GM06990 (cell line): ENCODE results near the gene MAP2K2.

Experiments
- DNase-seq: peaks from one replicate; pipeline ENCODE4 v3.0.0-alpha.2; 2011; ENCODE audit not compliant: insufficient read length; ENCODE audit errors: extremely low read depth
- H3K27me3 ChIP-seq: replicated peaks from 2 replicates; pipeline ENCODE4 v1.6.0; 2011; ENCODE audit warnings: low read length; ENCODE audit not compliant: control insufficient read depth, insufficient read depth
- H3K36me3 ChIP-seq: 2 replicates; pipeline ENCODE4 v1.5.1; 2011; ENCODE audit warnings: low read length; ENCODE audit not compliant: control insufficient read depth, insufficient read depth
- H3K4me3 ChIP-seq: replicated peaks from 2 replicates; pipeline ENCODE4 v1.5.1; 2011; ENCODE audit warnings: low read depth, mild to moderate bottlenecking, control low read depth, low read length
- TF ChIP-seq, protein P1 (sequence below): IDR thresholded peaks from 2 replicates; pipeline ENCODE4 v1.5.1; 2011; ENCODE audit warnings: low read length, control low read depth, mild to moderate bottlenecking, inconsistent platforms; ENCODE audit not compliant: insufficient read depth, poor library complexity, severe bottlenecking

MAP2K2 gene

GRCh38 chr19:4088975-4089374 is 34.9 kb downstream of the MAP2K2 start:
- TF ChIP-seq, protein P1, sequence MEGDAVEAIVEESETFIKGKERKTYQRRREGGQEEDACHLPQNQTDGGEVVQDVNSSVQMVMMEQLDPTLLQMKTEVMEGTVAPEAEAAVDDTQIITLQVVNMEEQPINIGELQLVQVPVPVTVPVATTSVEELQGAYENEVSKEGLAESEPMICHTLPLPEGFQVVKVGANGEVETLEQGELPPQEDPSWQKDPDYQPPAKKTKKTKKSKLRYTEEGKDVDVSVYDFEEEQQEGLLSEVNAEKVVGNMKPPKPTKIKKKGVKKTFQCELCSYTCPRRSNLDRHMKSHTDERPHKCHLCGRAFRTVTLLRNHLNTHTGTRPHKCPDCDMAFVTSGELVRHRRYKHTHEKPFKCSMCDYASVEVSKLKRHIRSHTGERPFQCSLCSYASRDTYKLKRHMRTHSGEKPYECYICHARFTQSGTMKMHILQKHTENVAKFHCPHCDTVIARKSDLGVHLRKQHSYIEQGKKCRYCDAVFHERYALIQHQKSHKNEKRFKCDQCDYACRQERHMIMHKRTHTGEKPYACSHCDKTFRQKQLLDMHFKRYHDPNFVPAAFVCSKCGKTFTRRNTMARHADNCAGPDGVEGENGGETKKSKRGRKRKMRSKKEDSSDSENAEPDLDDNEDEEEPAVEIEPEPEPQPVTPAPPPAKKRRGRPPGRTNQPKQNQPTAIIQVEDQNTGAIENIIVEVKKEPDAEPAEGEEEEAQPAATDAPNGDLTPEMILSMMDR = no peak
- Histone ChIP-seq H3K4me3 (no peak overlapping the region), H3K36me3 (peaks cover 16% of the 10 kb centered on the region), H3K27me3 (no peaks in the 10 kb centered on the region)
- no peak for DNase-seq

- TF ChIP-seq, protein P1 = no peak
- H3K27me3 ChIP-seq = no peaks in the 10 kb centered on the region
- peaks cover 11% of the 10 kb centered on the region for H3K36me3 ChIP-seq
- no peak overlapping the region for H3K4me3 ChIP-seq
- no peak for DNase-seq
Measured at GRCh38 chr19:4087787-4088679, 35.9 kb downstream of the MAP2K2 start.

GRCh38 chr19:4086411-4086867 is 37.5 kb downstream of the MAP2K2 start:
- H3K4me3 ChIP-seq = no peak overlapping the region
- peaks cover 10% of the 10 kb centered on the region for H3K36me3 ChIP-seq
- TF ChIP-seq, protein P1 = no peak
- no peak for DNase-seq
- no peaks in the 10 kb centered on the region for H3K27me3 ChIP-seq

DNA sequence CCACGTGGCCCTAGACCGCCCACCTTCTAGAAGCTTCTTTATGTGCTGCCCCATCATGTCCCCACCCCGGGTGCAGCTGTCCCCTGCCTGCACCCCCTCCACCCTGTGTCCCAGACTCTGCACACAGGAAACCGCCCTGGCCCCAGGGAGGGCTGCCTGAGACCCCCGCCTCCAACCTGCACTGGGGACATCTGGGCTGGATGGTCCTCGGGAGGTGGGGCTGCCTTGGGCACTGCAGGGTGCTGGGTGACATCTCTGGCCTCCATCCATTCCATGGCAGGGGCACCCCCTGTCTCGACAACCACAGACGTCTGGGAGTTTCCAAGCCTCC is 39.4 kb downstream of the MAP2K2 start:
- TF ChIP-seq, protein P1 = no peak
- no peak for DNase-seq
- peaks cover 4% of the 10 kb centered on the region for H3K36me3 ChIP-seq
- H3K27me3 ChIP-seq = no peaks in the 10 kb centered on the region
- no peak overlapping the region for H3K4me3 ChIP-seq

DNA sequence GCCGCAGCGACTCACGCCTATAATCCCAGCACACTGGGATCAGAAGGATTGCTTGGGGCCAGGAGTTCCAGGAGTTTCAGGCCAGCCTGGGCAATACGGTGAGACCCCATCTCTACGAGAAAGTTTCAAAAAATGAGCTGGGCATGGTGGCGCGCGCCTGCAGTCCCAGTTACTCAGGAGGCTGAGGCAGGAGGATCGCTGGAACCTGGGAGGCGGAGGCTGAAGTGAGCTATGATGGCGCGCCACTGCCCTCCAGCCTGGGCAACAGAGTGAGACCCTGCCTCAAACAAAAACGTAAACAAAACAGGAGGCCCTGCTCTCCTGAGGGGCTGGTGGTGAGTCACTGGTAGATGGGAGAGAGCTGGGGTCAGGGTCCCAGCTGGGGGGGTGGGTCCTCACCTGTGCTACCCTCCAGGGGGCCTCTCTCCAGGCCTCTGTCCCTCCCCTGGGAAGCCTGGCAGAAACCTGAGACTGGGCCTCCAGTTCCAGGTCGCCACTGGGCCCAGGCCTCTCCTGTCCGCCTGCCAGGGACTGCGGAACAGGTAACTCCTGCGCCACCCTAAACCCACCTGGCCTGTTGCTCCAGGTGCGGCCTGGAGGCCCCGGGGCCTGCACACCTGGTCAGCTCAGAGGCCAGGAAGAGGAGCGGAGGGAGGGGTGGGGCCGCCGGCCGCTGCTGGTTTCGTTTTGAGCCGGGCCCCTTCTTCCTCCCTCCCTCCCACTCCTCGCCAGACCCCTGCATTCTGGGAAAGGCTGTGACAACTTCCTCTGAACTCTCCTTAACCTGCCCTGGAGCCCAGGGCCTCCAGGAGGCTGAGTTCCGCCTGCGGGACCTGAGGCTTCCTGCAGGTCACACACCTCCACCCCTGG is 40.0 kb downstream of the MAP2K2 start:
- no peaks in the 10 kb centered on the region for H3K27me3 ChIP-seq
- TF ChIP-seq, protein P1 = no peak
- DNase-seq = peak; percentile 74
- no peaks in the 10 kb centered on the region for H3K36me3 ChIP-seq
- H3K4me3 ChIP-seq = no peak overlapping the region
